Right atrium auricular region (tissue), 2 donors: ENCODE results near the gene BCL2A1. TPM values are rescaled to one million over a fixed set of nuclear protein-coding genes. Genes with fewer than 3 reads are reported as not detected.

Source experiments
- DNase-seq: peaks from one replicate; pipeline ENCODE4 v3.0.0-alpha.2; 2019; ENCODE audit warnings: low spot score
- H3K27ac ChIP-seq, 2 donors: fragments of 200-600 bp; sonication (generic); 1 replicate in 1 of 2; 2 replicates in 1 of 2; pipeline ENCODE4 v1.5.1; 2016 to 2019
- H3K27me3 ChIP-seq, 2 donors: fragments of 200-600 bp; sonication (generic); one replicate each; pipeline versions ENCODE4 v1.5.1 to v1.6.0; 2017 to 2019
- H3K36me3 ChIP-seq: fragments of 200-600 bp; sonication (generic); one replicate; pipeline ENCODE4 v1.5.1; 2016
- H3K4me1 ChIP-seq, 2 donors: fragments of 200-600 bp; sonication (generic); one replicate each; pipeline versions ENCODE4 v1.5.1 to v1.6.0; 2017 to 2019
- H3K4me3 ChIP-seq, 2 donors: fragments of 200-600 bp; sonication (generic); 1 replicate in 1 of 2; 2 replicates in 1 of 2; pipeline ENCODE4 v1.5.1; 2017 to 2019; ENCODE audit warnings: mild to moderate bottlenecking in 1 of 2, moderate library complexity in 1 of 2
- H3K9me3 ChIP-seq, 2 donors: fragments of 200-600 bp; sonication (generic); one replicate each; pipeline ENCODE4 v1.5.1; 2019
- total RNA-seq, 2 donors: library from RNA; depleted of rRNA; stranded (reverse); fragments of >200 nt; gene quantifications; one replicate each; pipeline ENCODE4 v1.1.0, GENCODE V29; 2016
- TF ChIP-seq, protein P1 (sequence below), 2 donors: fragments of 200-600 bp; sonication (generic); IDR thresholded peaks; one replicate each; pipeline ENCODE4 v1.5.1; 2019; ENCODE audit warnings: antibody characterized with exemption in 2 of 2

BCL2A1 gene
- total RNA-seq, 2 donors from 2014 or later, result 1.5 to 3.1 TPM

DNA sequence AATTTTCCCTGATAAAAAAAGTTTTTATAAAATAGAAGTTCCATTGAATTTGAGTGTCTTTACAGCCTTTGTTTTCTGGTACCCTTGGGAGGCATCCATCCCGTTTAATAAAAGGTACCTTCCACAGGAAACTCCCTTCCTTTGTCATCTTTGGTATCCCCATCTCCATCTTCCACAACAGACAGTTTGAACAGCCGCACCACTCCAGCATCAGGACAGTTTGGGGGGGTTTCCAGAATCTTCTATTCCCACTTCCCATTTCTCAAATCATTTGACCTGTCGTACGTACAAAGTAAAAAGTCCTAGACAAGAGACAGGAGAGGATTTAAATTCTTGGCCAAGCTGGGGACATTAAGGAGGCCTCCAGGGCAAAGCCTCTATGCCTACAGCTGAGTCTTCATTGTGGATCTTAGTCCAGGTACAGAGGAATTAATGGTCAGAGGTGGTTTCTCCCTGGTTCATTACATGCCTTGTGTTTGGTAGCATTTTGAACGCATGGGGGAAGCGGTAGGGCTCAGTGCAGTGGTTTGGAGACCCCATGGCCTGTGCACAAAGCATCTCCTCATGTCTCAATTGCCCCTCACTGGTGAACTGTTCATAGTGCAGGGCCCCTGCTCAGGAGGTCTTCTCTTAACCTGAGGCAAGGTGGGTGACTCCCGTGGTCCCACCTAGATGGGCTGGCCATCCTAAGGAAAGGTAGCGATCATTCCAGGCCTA lies 19.4 kb upstream of the BCL2A1 start:
- Histone ChIP-seq H3K4me3 (no peak overlapping the region), H3K4me1 (peaks cover 0 to 4% of the 10 kb centered on the region in 2 donors), H3K36me3 (no peaks in the 10 kb centered on the region), H3K27ac (no peak overlapping the region), H3K9me3 (no peaks in the 10 kb centered on the region), H3K27me3 (no peaks in the 10 kb centered on the region)
- TF ChIP-seq, protein P1, sequence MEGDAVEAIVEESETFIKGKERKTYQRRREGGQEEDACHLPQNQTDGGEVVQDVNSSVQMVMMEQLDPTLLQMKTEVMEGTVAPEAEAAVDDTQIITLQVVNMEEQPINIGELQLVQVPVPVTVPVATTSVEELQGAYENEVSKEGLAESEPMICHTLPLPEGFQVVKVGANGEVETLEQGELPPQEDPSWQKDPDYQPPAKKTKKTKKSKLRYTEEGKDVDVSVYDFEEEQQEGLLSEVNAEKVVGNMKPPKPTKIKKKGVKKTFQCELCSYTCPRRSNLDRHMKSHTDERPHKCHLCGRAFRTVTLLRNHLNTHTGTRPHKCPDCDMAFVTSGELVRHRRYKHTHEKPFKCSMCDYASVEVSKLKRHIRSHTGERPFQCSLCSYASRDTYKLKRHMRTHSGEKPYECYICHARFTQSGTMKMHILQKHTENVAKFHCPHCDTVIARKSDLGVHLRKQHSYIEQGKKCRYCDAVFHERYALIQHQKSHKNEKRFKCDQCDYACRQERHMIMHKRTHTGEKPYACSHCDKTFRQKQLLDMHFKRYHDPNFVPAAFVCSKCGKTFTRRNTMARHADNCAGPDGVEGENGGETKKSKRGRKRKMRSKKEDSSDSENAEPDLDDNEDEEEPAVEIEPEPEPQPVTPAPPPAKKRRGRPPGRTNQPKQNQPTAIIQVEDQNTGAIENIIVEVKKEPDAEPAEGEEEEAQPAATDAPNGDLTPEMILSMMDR (IDR thresholded peaks at IDR 0.05), result no peak
- no peak for DNase-seq

GRCh38 chr15:79989682-79990081 lies 18.7 kb upstream of the BCL2A1 start:
- H3K27ac ChIP-seq, result no peak overlapping the region

DNA sequence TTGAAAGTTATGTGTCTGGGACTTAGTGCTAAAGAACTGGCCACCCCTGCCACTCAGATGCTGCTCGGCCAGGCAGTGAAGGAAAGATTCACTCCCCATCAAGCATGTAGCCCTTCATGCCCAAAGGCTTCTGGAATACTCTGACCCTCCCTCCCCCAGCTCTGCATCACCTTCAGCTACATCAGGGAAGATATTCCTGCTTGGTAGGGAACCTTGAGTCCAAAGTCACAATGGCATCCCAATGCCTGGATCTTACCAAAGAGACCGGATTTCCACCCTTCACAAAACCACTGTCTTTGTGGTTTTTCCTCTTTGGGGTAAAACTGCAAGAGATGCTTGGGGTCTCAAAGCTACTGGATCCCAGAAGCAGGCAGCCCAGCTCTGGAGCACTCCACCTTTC lies 18.2 kb upstream of the BCL2A1 start:
- no peak for DNase-seq
- TF ChIP-seq, protein P1 (IDR thresholded peaks at IDR 0.05), result no peak
- H3K27me3 ChIP-seq, result no peaks in the 10 kb centered on the region
- no peak overlapping the region for H3K27ac ChIP-seq
- H3K36me3 ChIP-seq, result no peaks in the 10 kb centered on the region
- no peak overlapping the region for H3K4me3 ChIP-seq
- H3K4me1 ChIP-seq, result peaks cover 0 to 4% of the 10 kb centered on the region in 2 donors
- no peaks in the 10 kb centered on the region for H3K9me3 ChIP-seq

More at GRCh38 chr15:79989682-79990081, 18.7 kb upstream of the BCL2A1 start:
- H3K36me3 ChIP-seq, result no peaks in the 10 kb centered on the region
- H3K9me3 ChIP-seq, result no peaks in the 10 kb centered on the region
- TF ChIP-seq, protein P1 (IDR thresholded peaks at IDR 0.05), result no peak
- peak; percentile 23 for DNase-seq
- H3K4me3 ChIP-seq, result no peak overlapping the region
- H3K27me3 ChIP-seq, result no peaks in the 10 kb centered on the region
- peaks cover 0 to 4% of the 10 kb centered on the region in 2 donors for H3K4me1 ChIP-seq

DNA sequence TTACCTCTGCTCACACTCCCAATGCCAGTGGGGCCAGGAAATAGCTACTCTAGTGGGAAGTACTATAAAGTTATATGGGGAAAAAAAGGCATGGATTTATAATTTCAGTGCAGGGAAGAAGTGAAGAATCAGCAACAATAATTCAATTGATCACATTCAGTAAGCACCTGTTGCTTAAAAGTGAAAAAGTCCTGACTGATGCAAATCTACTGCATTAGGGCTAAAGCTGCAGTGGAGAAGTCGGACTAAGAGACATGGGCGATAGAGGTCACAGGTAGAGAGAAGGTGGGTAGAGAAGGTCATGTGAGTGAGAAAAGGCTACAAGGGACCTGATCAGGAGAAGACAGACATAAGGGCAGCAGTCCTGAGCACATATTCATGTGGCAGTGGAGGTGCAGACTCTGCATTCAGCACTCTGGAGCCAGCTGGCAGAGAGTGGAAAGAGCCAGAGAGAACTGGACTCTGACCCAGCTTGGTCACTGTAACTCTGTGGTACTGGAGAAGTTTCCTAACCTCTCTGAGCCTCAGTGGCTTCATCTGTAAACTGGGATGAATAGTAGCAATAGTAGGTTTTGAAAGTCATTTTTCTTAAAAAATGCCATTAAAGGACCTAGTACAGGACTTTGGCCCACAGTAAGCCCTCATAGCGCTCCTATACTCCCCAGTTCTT lies 17.6 kb upstream of the BCL2A1 start:
- peaks cover 0 to 2% of the 10 kb centered on the region in 2 donors for H3K4me1 ChIP-seq
- TF ChIP-seq, protein P1 (IDR thresholded peaks at IDR 0.05), result no peak
- H3K36me3 ChIP-seq, result no peaks in the 10 kb centered on the region
- no peaks in the 10 kb centered on the region for H3K9me3 ChIP-seq
- peak; percentile 30 for DNase-seq
- no peaks in the 10 kb centered on the region for H3K27me3 ChIP-seq
- H3K4me3 ChIP-seq, result no peak overlapping the region
- H3K27ac ChIP-seq, result no peak overlapping the region

DNA sequence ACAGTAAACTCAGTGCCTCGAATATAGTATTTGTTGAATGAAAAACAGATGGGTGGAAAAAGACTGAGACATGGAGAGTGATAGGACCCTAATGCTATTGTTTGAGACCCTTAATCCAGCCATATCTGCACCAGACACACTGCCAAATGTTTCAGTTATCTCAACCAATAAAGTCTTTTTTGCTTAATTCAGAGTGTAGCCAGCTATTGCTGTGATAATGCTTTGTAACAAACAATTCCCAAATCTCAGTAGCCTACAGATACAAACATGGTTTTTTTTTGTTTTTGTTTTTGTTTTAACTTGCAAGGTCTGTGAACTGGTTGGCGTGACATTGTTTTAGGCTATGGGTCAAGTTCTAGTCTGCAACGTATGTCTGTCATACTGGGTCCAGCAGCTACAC lies 17.0 kb upstream of the BCL2A1 start:
- Histone ChIP-seq H3K4me3 (no peak overlapping the region), H3K27ac (no peak overlapping the region), H3K4me1 (no peaks in the 10 kb centered on the region), H3K27me3 (no peaks in the 10 kb centered on the region), H3K9me3 (no peaks in the 10 kb centered on the region), H3K36me3 (no peaks in the 10 kb centered on the region)
- TF ChIP-seq, protein P1 (IDR thresholded peaks at IDR 0.05), result no peak
- DNase-seq, result no peak
